Epithelial cell of proximal tubule (primary cell): Measurements from ENCODE around the gene STUM. TPM values are rescaled to one million over a fixed set of nuclear protein-coding genes. Genes with fewer than 3 reads are reported as not detected.

Experiments
- DNase-seq: peaks from one replicate; pipeline ENCODE4 v3.0.0-alpha.2; 2011; ENCODE audit warnings: low read depth
- H3K4me3 ChIP-seq: 2 replicates; pipeline ENCODE4 v1.5.1; 2011; ENCODE audit warnings: low read depth, mild to moderate bottlenecking, low read length
- total RNA-seq: library from RNA; depleted of rRNA; stranded (reverse); fragments of >200 nt; gene quantifications from 2 replicates; pipeline ENCODE4 v1.2.3, GENCODE V29; 2015
- TF ChIP-seq, protein P1 (sequence below): conservative IDR thresholded peaks from 2 replicates; pipeline ENCODE4 v1.5.1; 2012; ENCODE audit warnings: low read depth, mild to moderate bottlenecking, low read length

Gene STUM
- total RNA-seq, 1 donor from 2014 or later: under 0.01 TPM

DNA sequence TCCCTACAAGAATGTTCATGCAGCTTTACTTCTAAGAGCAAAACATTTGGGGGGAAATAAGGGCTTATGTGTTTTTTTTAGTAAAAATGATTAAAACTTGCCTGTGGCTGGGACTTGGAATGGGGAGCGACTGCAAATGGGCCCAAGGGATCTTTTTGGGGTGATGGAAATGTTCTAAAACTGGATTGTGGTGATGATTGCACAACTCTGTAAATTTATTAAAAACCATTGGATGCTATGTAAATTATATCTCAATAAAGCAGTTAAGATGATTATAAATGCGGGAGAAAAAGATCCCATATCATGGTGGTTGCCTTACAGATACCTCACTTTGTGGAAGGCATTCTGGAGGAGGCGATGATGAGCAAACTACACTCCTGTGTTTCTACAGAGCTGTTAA lies 30.2 kb upstream of the STUM start:
- TF ChIP-seq, protein P1, sequence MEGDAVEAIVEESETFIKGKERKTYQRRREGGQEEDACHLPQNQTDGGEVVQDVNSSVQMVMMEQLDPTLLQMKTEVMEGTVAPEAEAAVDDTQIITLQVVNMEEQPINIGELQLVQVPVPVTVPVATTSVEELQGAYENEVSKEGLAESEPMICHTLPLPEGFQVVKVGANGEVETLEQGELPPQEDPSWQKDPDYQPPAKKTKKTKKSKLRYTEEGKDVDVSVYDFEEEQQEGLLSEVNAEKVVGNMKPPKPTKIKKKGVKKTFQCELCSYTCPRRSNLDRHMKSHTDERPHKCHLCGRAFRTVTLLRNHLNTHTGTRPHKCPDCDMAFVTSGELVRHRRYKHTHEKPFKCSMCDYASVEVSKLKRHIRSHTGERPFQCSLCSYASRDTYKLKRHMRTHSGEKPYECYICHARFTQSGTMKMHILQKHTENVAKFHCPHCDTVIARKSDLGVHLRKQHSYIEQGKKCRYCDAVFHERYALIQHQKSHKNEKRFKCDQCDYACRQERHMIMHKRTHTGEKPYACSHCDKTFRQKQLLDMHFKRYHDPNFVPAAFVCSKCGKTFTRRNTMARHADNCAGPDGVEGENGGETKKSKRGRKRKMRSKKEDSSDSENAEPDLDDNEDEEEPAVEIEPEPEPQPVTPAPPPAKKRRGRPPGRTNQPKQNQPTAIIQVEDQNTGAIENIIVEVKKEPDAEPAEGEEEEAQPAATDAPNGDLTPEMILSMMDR: no peak
- no peak for DNase-seq
- H3K4me3 ChIP-seq: no peak overlapping the region

DNA sequence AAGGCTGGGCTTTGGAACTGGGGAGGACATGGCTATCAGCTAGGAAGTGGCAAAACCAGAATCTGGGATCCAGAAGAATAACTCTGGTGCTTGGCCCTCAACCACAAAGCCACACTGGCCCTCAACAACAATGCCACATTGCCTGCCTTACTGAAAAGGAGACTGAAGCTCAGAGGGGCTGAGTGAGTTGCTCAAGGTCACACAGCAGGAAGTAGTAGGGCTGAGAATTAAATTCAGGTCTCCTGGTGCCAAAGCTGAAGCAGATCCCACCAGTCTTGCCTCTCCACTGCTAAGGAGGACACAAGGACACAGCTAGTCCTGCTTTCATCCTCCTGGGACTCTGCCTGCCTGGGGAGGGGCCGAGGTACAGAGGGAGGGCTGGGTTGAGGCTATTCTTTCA lies 29.4 kb upstream of the STUM start:
- no peak for DNase-seq
- TF ChIP-seq, protein P1: no peak
- H3K4me3 ChIP-seq: no peak overlapping the region

DNA sequence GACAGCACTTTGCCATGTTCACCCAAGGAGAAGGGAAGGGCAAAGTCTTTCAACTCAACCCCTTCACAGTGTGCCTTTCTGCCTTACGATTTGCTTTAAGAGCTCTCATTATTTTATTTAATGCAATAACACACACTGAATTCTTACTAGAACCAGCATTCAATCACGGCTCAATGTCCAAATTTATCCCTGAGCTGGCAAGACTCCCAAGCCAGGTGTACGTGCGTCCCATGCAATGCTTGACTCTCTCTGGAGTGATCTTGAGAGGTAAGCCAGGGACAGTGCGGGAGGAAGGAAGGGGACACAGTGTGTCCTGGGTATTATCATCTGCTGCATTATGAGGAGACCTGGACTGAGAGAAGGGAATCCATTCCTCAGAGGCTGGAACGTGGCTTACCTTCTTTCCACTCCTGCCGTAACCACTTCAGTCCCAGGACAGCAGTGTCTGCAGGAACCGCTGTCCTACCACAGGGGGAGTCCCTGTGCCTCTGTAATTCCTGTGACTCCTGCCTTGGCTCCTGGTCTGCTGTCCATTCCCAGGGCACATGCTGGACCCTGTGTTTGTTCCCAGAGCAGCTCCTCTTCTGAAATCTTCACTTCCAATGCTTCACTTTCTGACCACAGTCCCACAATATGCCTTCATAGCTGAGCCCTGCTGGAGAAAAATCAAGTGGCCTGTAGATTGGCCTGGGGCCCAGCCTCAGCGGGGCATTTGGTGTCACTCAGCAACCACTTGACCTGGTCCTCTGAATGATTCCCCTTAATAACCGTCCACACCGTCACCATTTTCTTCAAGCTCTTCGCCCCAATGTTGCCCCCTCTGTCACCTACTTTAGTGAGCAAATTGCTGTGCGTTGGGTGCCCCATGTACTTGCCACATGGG lies 28.6 kb upstream of the STUM start:
- DNase-seq: no peak
- H3K4me3 ChIP-seq: no peak overlapping the region
- TF ChIP-seq, protein P1: peak; percentile 22

DNA sequence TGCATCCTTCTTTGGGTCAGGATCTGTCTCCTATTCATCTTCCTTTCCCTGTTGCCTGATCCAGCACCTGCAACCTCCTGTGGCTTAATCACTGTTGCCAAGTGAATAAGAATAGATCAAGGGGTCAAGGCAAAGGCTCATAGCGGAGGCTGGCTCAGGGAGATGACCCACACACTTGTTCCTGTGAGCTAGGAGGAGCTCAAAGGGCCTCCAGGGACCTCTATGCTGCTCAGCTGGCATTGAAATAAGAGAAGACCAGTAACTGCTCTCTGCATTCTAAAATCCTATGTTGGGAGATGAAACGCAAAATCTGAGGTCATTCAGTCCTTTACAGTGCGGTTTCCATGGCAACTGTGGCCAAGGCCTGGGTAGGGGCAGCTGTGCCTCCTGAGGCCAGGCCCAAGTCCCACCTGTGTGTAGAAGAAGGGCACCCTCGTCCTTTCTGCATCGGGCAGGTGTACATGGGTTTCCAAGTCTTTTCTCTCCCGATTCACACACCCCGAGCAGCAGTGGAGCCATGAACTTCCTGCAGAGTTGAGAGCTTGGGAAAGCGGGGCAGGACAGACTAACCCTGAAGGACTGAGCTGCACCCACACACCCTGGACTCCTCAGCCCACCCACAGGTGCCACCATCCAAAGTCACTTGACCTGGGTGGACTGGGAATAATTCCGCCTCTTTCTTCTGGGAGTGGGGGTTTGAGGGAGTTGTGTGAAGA lies 27.8 kb upstream of the STUM start:
- TF ChIP-seq, protein P1: no peak
- H3K4me3 ChIP-seq: no peak overlapping the region
- DNase-seq: no peak

DNA sequence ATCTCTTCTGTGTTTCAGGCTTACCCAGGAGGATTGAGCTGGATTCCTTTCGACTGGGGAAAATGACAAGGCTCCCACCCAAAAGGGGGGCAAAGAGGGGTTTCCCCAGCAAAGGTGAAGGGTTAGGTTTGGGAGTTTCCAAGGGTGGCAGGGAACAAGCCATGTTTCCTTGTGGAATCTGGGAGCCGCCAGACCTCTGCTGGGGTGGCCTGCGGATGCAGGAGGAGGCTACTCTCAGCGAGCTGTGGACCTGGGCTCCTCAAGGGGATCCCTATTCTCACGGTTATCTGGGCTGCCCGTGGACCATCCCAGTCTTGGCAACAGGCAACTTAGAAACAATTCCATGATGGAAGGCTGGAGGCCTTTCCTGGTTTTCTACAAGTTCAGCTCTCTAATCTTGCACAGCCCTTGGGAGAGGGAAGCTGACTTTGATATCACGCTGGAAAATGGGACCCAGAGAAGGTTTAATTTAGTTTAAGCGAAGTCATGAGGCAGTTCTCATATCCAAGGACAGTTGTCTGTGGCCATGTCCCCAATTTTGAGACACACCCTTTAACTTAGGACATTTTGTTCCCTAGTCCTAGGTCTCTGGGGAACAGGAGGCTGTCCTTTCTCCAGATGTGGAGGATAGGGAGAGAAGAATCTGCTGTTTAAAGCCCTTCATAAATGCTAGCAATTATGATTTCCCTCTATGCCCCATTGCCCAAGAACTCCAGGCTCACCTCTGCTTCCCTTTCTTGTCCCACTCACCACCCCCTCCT lies 24.7 kb upstream of the STUM start:
- H3K4me3 ChIP-seq: no peak overlapping the region
- no peak for DNase-seq
- TF ChIP-seq, protein P1: no peak

DNA sequence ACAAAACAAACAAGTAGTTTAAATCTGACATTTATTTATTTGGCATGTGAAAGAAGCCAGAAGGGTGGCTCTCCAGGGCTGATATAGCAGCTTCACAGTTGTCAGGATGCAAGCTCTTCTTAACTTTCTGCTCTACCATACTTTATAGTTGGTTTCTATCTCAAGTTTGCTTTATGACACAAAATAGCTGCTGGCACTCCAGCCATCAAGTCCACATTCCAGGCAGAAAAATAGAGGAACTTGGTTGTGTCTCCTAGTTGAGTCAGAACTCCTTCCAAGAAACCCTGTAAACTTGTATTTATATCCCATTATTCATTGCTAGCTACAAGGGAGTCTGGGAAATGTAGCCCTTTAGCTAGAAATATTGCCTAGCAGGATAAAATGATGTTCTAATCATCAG lies 24.0 kb upstream of the STUM start:
- no peak for DNase-seq
- TF ChIP-seq, protein P1: no peak
- no peak overlapping the region for H3K4me3 ChIP-seq
